Glutamatergic neuron (in vitro differentiated cells): ENCODE results near the gene SLC12A1. TPM values are rescaled to one million over a fixed set of nuclear protein-coding genes. Genes with fewer than 3 reads are reported as not detected.

Source experiments
- DNase-seq: peaks from one replicate; pipeline ENCODE4 v3.0.0; 2022
- H3K27ac Mint-ChIP-seq: one replicate; pipeline ENCODE4 v1.8.0; 2020; ENCODE audit warnings: mild to moderate bottlenecking, mixed read lengths, inconsistent platforms; ENCODE audit not compliant: unreplicated experiment
- H3K27me3 Mint-ChIP-seq: one replicate; pipeline ENCODE4 v1.8.0; 2020; ENCODE audit warnings: mild to moderate bottlenecking, moderate library complexity, mixed read lengths, inconsistent platforms; ENCODE audit not compliant: unreplicated experiment
- H3K36me3 Mint-ChIP-seq: one replicate; pipeline ENCODE4 v1.8.0; 2020; ENCODE audit warnings: mild to moderate bottlenecking, mixed read lengths, inconsistent platforms; ENCODE audit not compliant: unreplicated experiment
- H3K4me1 Mint-ChIP-seq: one replicate; pipeline ENCODE4 v1.8.0; 2020; ENCODE audit warnings: mild to moderate bottlenecking, low read depth, mixed read lengths, inconsistent platforms; ENCODE audit not compliant: unreplicated experiment
- H3K4me3 Mint-ChIP-seq: one replicate; pipeline ENCODE4 v1.8.0; 2020; ENCODE audit warnings: mild to moderate bottlenecking, mixed read lengths, inconsistent platforms; ENCODE audit not compliant: unreplicated experiment
- H3K9me3 Mint-ChIP-seq: one replicate; pipeline ENCODE4 v1.8.0; 2020; ENCODE audit warnings: mild to moderate bottlenecking, moderate library complexity, mixed read lengths, inconsistent platforms; ENCODE audit not compliant: unreplicated experiment
- total RNA-seq: library from RNA; stranded (reverse); fragmentation: NEBNext Ultra II Directional; extraction: Animal tissue kit (Norgen Biotek cat#: 25700); gene quantifications from one replicate; pipeline ENCODE4 v1.2.1, GENCODE V29; 2021; ENCODE audit not compliant: unreplicated experiment
- TF ChIP-seq, protein P1 (sequence below): fragments of 200-600 bp; sonication (generic); IDR thresholded peaks from one replicate; pipeline ENCODE4 v1.5.0; 2021; ENCODE audit not compliant: partially characterized antibody, unreplicated experiment

Gene SLC12A1
- total RNA-seq, 1 donor from 2014 or later, result not detected

- Mint-ChIP-seq H3K4me3 (peak overlapping the region; percentile 99), H3K36me3 (peaks cover 6% of the 10 kb centered on the region), H3K4me1 (peaks cover 2% of the 10 kb centered on the region), H3K27me3 (peaks cover 5% of the 10 kb centered on the region), H3K27ac (peak overlapping the region; percentile 100), H3K9me3 (peaks cover 8% of the 10 kb centered on the region)
- TF ChIP-seq, protein P1, sequence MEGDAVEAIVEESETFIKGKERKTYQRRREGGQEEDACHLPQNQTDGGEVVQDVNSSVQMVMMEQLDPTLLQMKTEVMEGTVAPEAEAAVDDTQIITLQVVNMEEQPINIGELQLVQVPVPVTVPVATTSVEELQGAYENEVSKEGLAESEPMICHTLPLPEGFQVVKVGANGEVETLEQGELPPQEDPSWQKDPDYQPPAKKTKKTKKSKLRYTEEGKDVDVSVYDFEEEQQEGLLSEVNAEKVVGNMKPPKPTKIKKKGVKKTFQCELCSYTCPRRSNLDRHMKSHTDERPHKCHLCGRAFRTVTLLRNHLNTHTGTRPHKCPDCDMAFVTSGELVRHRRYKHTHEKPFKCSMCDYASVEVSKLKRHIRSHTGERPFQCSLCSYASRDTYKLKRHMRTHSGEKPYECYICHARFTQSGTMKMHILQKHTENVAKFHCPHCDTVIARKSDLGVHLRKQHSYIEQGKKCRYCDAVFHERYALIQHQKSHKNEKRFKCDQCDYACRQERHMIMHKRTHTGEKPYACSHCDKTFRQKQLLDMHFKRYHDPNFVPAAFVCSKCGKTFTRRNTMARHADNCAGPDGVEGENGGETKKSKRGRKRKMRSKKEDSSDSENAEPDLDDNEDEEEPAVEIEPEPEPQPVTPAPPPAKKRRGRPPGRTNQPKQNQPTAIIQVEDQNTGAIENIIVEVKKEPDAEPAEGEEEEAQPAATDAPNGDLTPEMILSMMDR, result no peak
- no peak for DNase-seq
Observed at GRCh38 chr15:48176957-48177356, 29.1 kb upstream of the SLC12A1 start.

DNA sequence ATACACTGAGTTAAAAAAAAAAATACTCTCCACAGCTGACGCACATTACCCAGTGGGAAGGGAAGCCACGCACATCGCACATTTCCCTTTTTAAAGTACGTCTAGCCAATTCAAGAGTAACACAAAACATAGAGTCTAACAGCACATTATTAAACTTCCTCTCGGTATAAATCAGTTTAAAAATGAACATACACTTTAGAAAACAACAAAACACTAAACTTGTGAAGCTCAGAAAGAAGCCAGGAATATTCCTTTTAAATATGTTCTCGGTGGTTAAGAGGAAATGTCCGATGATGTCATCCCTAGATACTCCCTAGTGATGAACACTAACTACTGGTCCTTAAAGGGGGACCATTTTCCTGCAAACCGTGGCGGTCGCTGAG is 28.7 kb upstream of the SLC12A1 start:
- H3K36me3 Mint-ChIP-seq, result peaks cover 2% of the 10 kb centered on the region
- H3K9me3 Mint-ChIP-seq, result peaks cover 8% of the 10 kb centered on the region
- peak overlapping the region; percentile 99 for H3K4me3 Mint-ChIP-seq
- H3K4me1 Mint-ChIP-seq, result peaks cover 2% of the 10 kb centered on the region
- H3K27ac Mint-ChIP-seq, result peak overlapping the region; percentile 100
- DNase-seq, result no peak
- peaks cover 5% of the 10 kb centered on the region for H3K27me3 Mint-ChIP-seq
- TF ChIP-seq, protein P1, result no peak

- peak within 1 kb of the TSS; percentile 99 for H3K4me3 Mint-ChIP-seq
- peak within 1 kb of the TSS; percentile 100 for H3K27ac Mint-ChIP-seq
- H3K9me3 Mint-ChIP-seq, result peaks cover 8% of the 10 kb centered on the region
- H3K36me3 Mint-ChIP-seq, result no peaks in the 10 kb centered on the region
- TF ChIP-seq, protein P1, result no peak
- H3K4me1 Mint-ChIP-seq, result peaks cover 2% of the 10 kb centered on the region
- DNase-seq, result peak; percentile 95
- H3K27me3 Mint-ChIP-seq, result peaks cover 5% of the 10 kb centered on the region
Observed at GRCh38 chr15:48177766-48178647, 28.1 kb upstream of the SLC12A1 start, which contains the start of gene MYEF2. Gene MYEF2 (minus strand): TSS chr15:48178295. CDS start chr15:48178237, 58 bp downstream.

- no peak for DNase-seq
- H3K27me3 Mint-ChIP-seq, result peaks cover 5% of the 10 kb centered on the region
- TF ChIP-seq, protein P1, result no peak
- no peaks in the 10 kb centered on the region for H3K36me3 Mint-ChIP-seq
- H3K9me3 Mint-ChIP-seq, result peaks cover 8% of the 10 kb centered on the region
- H3K4me3 Mint-ChIP-seq, result peak overlapping the region; percentile 72
- H3K4me1 Mint-ChIP-seq, result peaks cover 2% of the 10 kb centered on the region
- H3K27ac Mint-ChIP-seq, result peak overlapping the region; percentile 69
Observed at GRCh38 chr15:48178648-48178931, 27.5 kb upstream of the SLC12A1 start.

DNA sequence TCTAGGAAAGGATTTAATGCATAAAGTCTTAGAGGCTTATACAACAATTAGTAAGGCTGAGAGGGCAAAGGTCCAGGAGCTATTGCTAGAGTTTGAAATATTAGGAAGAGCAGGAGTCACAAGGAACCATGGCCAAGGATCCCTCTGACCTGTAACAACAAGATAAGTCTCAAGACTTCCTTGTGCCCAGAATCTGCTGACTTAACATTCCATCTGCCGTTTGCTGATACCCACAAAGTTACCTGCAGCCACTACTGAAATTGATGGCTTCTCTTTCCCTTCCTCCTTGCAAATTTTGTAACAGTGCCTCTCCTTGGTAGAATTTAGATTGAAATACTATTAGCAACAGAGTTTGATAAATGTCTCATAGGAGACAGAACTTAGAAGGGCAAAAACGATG is 23.4 kb upstream of the SLC12A1 start:
- TF ChIP-seq, protein P1, result no peak
- peaks cover 5% of the 10 kb centered on the region for H3K9me3 Mint-ChIP-seq
- no peak for DNase-seq
- no peaks in the 10 kb centered on the region for H3K4me1 Mint-ChIP-seq
- no peak overlapping the region for H3K4me3 Mint-ChIP-seq
- peaks cover 3% of the 10 kb centered on the region for H3K27me3 Mint-ChIP-seq
- H3K27ac Mint-ChIP-seq, result no peak overlapping the region
- H3K36me3 Mint-ChIP-seq, result no peaks in the 10 kb centered on the region
